Measurements from ENCODE around the gene RTF2. TPM values are rescaled to one million over a fixed set of nuclear protein-coding genes. Genes with fewer than 3 reads are reported as not detected.

RTF2 gene
- total and polyA plus RNA-seq, 2 of the 4 experiments (the other 2 are of a cell fraction) = 102 to 109 TPM

DNA sequence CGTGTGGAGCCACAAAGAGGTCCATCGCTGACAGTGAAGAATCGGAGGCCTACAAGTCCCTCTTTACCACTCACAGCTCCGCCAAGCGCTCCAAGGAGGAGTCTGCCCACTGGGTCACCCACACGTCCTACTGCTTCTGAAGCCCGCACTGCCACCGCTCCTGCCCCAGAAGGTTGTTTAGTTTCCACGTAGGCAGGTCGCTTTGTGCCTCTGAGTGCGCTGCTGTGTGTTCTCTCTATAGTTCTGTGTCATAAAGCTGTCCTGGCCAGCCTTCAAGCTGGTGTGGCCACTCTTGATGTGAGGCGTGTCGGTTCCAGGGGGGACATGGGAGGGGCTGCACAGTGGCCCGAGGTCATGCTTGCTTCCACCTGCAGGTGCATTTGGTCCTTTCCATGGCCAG, 49.7 kb downstream of the RTF2 start:
- no peak overlapping the region for H3K18ac ChIP-seq (ENCODE audit: low read depth, low read length)
- DNase-seq = no peak
- H4K91ac ChIP-seq (ENCODE audit: insufficient read depth, low read depth, low read length) = no peak overlapping the region
- no peak overlapping the region for H3K4me2 ChIP-seq (ENCODE audit: low read depth, low read length)
- H3K79me1 ChIP-seq (ENCODE audit: low read depth in 1 of 2, low read length in 2 of 2) = no peaks in the 10 kb centered on the region
- dilution Hi-C loops (cut with HindIII; ENCODE audit: low sequenced_read_pairs, unreplicated experiment) = no loop called here
- no peak overlapping the region for H2BK120ac ChIP-seq (ENCODE audit: low read depth, low read length)
- BruUV-seq (replicated peaks) = TSS peak; percentile 91
- no peak overlapping the region for H2AK9ac ChIP-seq (replicated peaks; ENCODE audit: low read depth, low read length, poor library complexity)
- H2BK5ac ChIP-seq (ENCODE audit: low read depth, low read length, poor library complexity, severe bottlenecking) = no peak overlapping the region
- 0 out of 2 replicates have a peak, but pooled peaks cover 2% of the 10 kb centered on the region for H3K4me1 ChIP-seq (ENCODE audit: control insufficient read depth, insufficient read depth, low read length)
- 94% methylated on average over 10 of the region's 14 CpGs; no CpG with 5 or more reads in 1 of the 2 experiments for WGBS, 2 experiments (ENCODE audit: extremely low coverage in 2 of 2, insufficient read length in 1 of 2)
- H3K9me1 ChIP-seq (ENCODE audit: insufficient read depth, low read length) = no peaks in the 10 kb centered on the region; the same call in 1 of the 2 replicates
- no peak overlapping the region for H3K9ac ChIP-seq (ENCODE audit: low read depth, low read length)
- in situ Hi-C loops (cut with MboI; ENCODE audit: low sequenced_read_pairs) = no loop called here
- TF ChIP-seq RAD21 (IDR thresholded peaks at IDR 0.05; ENCODE audit: low read length) (no peak), FOS (IDR thresholded peaks at IDR 0.05; ENCODE audit: low read depth, low read length) (no peak), RFX5 (IDR thresholded peaks at IDR 0.05; ENCODE audit: low read depth, low read length) (no peak), CEBPB (IDR thresholded peaks at IDR 0.05; ENCODE audit: low read depth, low read length) (no peak), CHD1 (IDR thresholded peaks at IDR 0.05; ENCODE audit: low read depth, low read length) (no peak), RCOR1 (IDR thresholded peaks at IDR 0.05; ENCODE audit: insufficient replicate concordance, low read length) (no peak), MAFK (IDR thresholded peaks at IDR 0.05; ENCODE audit: low read depth, low read length) (no peak), BHLHE40 (IDR thresholded peaks at IDR 0.05; ENCODE audit: low read depth, low read length) (no peak), NFE2L2 (IDR thresholded peaks at IDR 0.05; ENCODE audit: low read depth, low read length) (no peak), SMC3 (IDR thresholded peaks at IDR 0.05; ENCODE audit: low read depth, low read length) (no peak)
- TF ChIP-seq, protein P1, sequence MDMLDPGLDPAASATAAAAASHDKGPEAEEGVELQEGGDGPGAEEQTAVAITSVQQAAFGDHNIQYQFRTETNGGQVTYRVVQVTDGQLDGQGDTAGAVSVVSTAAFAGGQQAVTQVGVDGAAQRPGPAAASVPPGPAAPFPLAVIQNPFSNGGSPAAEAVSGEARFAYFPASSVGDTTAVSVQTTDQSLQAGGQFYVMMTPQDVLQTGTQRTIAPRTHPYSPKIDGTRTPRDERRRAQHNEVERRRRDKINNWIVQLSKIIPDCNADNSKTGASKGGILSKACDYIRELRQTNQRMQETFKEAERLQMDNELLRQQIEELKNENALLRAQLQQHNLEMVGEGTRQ (IDR thresholded peaks at IDR 0.05; ENCODE audit: low read depth, low read length) = no peak
- ATAC-seq (ENCODE audit: low read depth) = no peak
- H3K36me3 ChIP-seq (ENCODE audit: control insufficient read depth, insufficient read depth, low read length) = peaks cover 48% of the 10 kb centered on the region
- intact Hi-C loops (cut with micrococcal nuclease) = no loop called here
- CTCF ChIA-PET = no interaction called here
- H4K20me1 ChIP-seq (ENCODE audit: insufficient read depth, low read length) = peaks cover 4% of the 10 kb centered on the region; the same call in 1 of the 2 replicates
- no peak overlapping the region for H3K56ac ChIP-seq (ENCODE audit: extremely low read depth, insufficient read depth, low read length)
- POLR2A ChIA-PET (ENCODE audit: unreplicated experiment) = no interaction called here
- H4K5ac ChIP-seq (ENCODE audit: low read depth, low read length) = no peak overlapping the region
- peaks cover 11% of the 10 kb centered on the region for H3K9me3 ChIP-seq (ENCODE audit: control insufficient read depth, insufficient read depth, low read length)
- H2BK15ac ChIP-seq (ENCODE audit: low read depth, low read length) = no peak overlapping the region
- no peak overlapping the region for H2BK20ac ChIP-seq (ENCODE audit: low read depth, low read length)
- no peaks in the 10 kb centered on the region for H3K27me3 ChIP-seq (ENCODE audit: control insufficient read depth, insufficient read depth, low read length)
- H3K4me3 ChIP-seq (ENCODE audit: insufficient read depth, low read depth, low read length) = no peak overlapping the region
- no peak overlapping the region for H3K4ac ChIP-seq (ENCODE audit: low read depth, low read length)
- H2AK5ac ChIP-seq (ENCODE audit: low read depth, low read length) = no peak overlapping the region
- no peak overlapping the region for H3K27ac ChIP-seq (ENCODE audit: insufficient read depth, low read length)
- no peak overlapping the region for H3K14ac ChIP-seq (replicated peaks; ENCODE audit: low read depth, low read length)
- no peak overlapping the region for H2AFZ ChIP-seq (replicated peaks; ENCODE audit: low read length, poor library complexity)
- H3K23ac ChIP-seq (ENCODE audit: low read depth, low read length) = no peak overlapping the region
- no peak overlapping the region for H4K8ac ChIP-seq (ENCODE audit: low read depth in 2 of 2, low read length in 2 of 2)
